Neural crest cell (in vitro differentiated cells): ENCODE measurements around the gene TAP2. TPM values are rescaled to one million over a fixed set of nuclear protein-coding genes. Genes with fewer than 3 reads are reported as not detected.

Source experiments
- DNase-seq: peaks from one replicate; pipeline ENCODE4 v3.0.0; 2021; ENCODE audit warnings: low read depth, mixed read lengths, low spot score
- H3K27ac Mint-ChIP-seq: one replicate; pipeline ENCODE4 v1.8.0; 2021; ENCODE audit warnings: mild to moderate bottlenecking, mixed read lengths; ENCODE audit not compliant: unreplicated experiment
- H3K27me3 Mint-ChIP-seq: 2 replicates; pipeline ENCODE4 v1.8.0; 2021; ENCODE audit warnings: low read depth, mild to moderate bottlenecking, mixed read lengths
- H3K36me3 Mint-ChIP-seq: 2 replicates; pipeline ENCODE4 v1.8.0; 2021; ENCODE audit warnings: low read depth, mild to moderate bottlenecking, mixed read lengths
- H3K4me1 Mint-ChIP-seq: 2 replicates; pipeline ENCODE4 v1.8.0; 2021; ENCODE audit warnings: mixed read lengths
- H3K4me3 Mint-ChIP-seq: one replicate; pipeline ENCODE4 v1.8.0; 2021; ENCODE audit warnings: mild to moderate bottlenecking, mixed read lengths
- H3K9me3 Mint-ChIP-seq: 2 replicates; pipeline ENCODE4 v1.8.0; 2021; ENCODE audit warnings: mixed read lengths
- total RNA-seq: library from RNA; stranded (reverse); gene quantifications from 2 replicates; pipeline ENCODE4 v1.2.1, GENCODE V29; 2021
- TF ChIP-seq, protein P1 (sequence below): fragments of 200-600 bp; sonication (generic); conservative IDR thresholded peaks from 2 replicates; pipeline ENCODE4 v1.5.0; 2021; ENCODE audit warnings: antibody characterized with exemption, mild to moderate bottlenecking

TAP2 gene
- total RNA-seq, 1 donor from 2014 or later: 18.0 TPM

DNA sequence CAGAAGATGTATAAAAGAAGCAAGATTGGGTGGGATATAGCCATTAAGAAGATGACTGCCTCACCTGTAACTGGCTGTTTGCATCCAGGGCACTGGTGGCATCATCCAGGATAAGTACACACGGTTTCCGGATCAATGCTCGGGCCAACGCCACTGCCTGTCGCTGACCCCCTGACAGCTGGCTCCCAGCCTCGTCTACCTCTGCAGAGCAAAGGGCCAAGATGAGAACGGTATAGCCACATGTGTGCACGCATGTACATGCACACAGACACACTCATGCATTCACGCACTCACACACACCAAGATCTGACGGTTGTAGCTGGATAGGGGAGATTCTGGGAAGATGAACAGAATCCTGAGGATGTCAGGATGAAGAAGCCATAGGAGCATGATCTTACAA is 8.5 kb upstream of the TAP2 start:
- Mint-ChIP-seq H3K4me3 (no peak overlapping the region), H3K9me3 (no peaks in the 10 kb centered on the region), H3K27me3 (peaks cover 97% of the 10 kb centered on the region), H3K27ac (no peak overlapping the region), H3K4me1 (peaks cover 13% of the 10 kb centered on the region), H3K36me3 (peaks cover 4% of the 10 kb centered on the region)
- TF ChIP-seq, protein P1, sequence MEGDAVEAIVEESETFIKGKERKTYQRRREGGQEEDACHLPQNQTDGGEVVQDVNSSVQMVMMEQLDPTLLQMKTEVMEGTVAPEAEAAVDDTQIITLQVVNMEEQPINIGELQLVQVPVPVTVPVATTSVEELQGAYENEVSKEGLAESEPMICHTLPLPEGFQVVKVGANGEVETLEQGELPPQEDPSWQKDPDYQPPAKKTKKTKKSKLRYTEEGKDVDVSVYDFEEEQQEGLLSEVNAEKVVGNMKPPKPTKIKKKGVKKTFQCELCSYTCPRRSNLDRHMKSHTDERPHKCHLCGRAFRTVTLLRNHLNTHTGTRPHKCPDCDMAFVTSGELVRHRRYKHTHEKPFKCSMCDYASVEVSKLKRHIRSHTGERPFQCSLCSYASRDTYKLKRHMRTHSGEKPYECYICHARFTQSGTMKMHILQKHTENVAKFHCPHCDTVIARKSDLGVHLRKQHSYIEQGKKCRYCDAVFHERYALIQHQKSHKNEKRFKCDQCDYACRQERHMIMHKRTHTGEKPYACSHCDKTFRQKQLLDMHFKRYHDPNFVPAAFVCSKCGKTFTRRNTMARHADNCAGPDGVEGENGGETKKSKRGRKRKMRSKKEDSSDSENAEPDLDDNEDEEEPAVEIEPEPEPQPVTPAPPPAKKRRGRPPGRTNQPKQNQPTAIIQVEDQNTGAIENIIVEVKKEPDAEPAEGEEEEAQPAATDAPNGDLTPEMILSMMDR: no peak
- DNase-seq: no peak

DNA sequence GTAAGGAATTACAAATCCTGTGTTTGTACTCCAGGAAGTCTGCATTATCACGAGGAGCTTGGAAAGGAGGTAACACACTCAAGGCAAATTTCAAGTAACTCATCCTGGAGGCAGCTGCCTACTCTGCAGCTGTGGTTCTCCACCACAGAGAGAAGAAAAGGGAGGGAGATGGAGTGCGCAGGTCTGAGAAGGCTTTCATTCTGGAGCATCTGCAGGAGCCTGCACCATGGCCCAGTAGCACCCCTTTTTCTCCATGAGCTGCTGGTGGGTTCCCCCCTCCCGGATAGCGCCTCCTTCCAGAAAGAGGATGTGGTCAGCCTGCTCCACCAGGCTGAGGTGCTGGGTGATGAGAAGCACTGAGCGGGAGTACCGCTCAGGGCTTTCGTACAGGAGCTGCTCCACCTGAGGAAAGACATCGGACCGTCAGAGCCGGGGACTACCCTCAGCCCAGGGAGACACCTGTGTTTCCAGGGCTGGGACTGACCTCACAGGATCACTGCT is 6.9 kb upstream of the TAP2 start:
- H3K9me3 Mint-ChIP-seq: no peaks in the 10 kb centered on the region
- no peak overlapping the region for H3K4me3 Mint-ChIP-seq
- peaks cover 91% of the 10 kb centered on the region for H3K27me3 Mint-ChIP-seq

DNA sequence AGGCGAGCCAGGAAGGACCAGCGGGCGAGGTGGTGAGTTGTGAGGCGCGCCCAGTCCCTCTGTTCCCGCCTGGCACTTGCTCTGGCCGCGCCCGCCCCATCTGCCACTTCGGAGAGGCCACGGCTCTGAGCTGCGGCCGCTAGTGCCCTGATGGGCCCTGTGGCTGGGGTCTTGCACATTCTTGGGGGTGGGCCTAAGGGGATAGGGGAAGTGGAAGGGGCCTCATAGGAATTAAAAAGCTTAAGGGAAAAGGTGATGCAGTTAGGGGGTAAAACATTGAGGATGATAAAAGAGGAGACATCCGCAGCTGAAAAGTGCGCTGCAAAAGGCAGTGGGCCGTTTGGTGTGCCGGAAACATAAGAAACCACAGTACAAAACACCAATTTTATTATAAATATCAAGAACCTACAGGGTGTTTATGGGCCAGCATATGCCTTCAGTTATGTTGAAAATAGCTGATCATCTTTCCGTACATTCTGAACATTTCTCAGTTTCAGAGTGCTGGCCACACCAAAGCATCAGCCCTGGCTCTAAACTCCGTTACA is 6.4 kb upstream of the TAP2 start:
- peak overlapping the region; percentile 86 for H3K4me3 Mint-ChIP-seq
- H3K9me3 Mint-ChIP-seq: no peaks in the 10 kb centered on the region
- H3K36me3 Mint-ChIP-seq: peaks cover 4% of the 10 kb centered on the region
- H3K4me1 Mint-ChIP-seq: peaks cover 13% of the 10 kb centered on the region
- no peak overlapping the region for H3K27ac Mint-ChIP-seq
- DNase-seq: no peak
- TF ChIP-seq, protein P1: no peak
- peaks cover 90% of the 10 kb centered on the region for H3K27me3 Mint-ChIP-seq

More for the DNA sequence above, 6.9 kb upstream of the TAP2 start:
- Mint-ChIP-seq H3K27ac (no peak overlapping the region), H3K36me3 (peaks cover 4% of the 10 kb centered on the region), H3K4me1 (peaks cover 13% of the 10 kb centered on the region)
- no peak for DNase-seq
- TF ChIP-seq, protein P1: no peak

DNA sequence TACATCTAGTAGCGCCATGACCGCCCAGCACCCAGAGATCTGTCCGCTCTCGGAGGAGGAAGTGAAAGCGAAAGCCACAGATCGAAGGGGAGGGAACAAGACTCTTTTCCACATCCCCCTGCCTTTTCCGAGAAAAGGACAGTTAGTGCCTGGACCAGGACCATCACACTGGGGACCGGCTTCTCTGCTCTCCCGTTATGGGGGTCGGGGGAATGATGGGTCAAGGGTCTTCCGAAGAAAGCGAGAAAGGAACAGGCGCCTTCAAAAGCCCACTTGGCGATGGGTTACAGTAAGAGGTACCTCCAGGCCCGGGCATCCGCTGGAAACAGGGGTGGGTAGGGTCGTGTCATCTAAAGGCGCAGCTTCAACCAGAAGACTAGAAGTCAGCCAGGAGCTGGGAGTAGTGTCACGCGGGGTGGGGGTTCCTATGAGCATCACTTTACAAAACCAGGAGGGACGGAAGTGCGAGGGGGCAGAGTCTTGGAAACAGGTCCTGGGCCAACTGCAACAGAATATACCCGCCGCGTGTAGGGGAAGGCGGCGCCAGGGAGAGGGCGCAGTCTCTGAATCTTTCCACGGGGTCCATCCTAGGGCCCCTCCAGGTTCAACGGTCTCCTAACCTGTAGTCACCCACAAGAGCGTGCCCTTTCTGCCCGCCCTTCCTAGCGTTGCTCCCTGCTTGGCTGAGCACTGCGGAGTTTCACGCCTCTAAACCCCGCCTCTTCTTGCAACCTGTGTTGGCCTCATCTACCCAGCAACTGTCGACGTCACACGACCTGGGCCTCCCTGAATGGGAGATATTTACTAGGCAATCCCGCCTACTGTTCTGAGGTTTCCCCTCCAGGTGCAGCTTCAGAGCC is 5.7 kb upstream of the TAP2 start, which contains the start of gene PSMB8:
TSS of gene PSMB8 (minus strand) at position 69 of the 860 bp plus-strand sequence. CDS start at position 18, 51 bp downstream.
- H3K4me1 Mint-ChIP-seq: peaks cover 13% of the 10 kb centered on the region
- TF ChIP-seq, protein P1: peak; percentile 48
- DNase-seq: peak; percentile 81
- H3K27ac Mint-ChIP-seq: no peak within 1 kb of the TSS
- H3K27me3 Mint-ChIP-seq: peaks cover 85% of the 10 kb centered on the region
- no peaks in the 10 kb centered on the region for H3K9me3 Mint-ChIP-seq
- H3K36me3 Mint-ChIP-seq: peaks cover 4% of the 10 kb centered on the region
- H3K4me3 Mint-ChIP-seq: peak within 1 kb of the TSS; percentile 86

DNA sequence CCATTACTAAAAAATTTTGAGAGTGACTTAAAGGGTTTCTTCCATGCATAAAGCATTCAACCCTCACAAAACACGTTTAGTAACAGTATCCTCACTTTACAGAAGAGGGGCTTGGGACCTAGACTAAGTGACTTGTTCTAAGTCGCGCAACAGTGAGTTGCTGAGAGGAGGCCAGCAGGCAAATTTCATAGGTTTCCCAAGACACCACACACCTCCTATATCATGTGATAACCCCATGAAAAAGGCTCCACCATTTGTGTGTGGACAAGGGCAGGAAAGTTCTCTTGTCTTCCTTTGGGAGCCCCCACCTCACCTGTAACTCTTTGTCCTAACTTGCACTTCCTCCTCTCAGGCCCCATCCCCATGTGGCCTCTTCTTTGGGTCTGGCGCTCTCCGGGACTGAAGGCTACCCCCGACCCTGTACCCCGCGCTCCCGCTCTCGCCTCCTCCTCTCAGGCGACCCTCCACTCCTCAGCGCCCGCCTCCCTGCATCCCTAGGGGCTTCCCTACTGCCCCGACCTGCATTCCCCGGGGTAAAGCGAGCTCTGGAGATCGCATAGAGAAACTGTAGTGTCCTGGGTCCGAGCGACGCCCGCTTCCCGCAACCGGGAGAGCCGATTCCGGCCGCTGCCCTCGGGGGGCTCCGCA is 4.9 kb upstream of the TAP2 start:
- H3K27me3 Mint-ChIP-seq: peaks cover 77% of the 10 kb centered on the region
- TF ChIP-seq, protein P1: no peak
- H3K36me3 Mint-ChIP-seq: peaks cover 4% of the 10 kb centered on the region
- H3K4me1 Mint-ChIP-seq: peaks cover 13% of the 10 kb centered on the region
- H3K9me3 Mint-ChIP-seq: no peaks in the 10 kb centered on the region
- H3K4me3 Mint-ChIP-seq: peak overlapping the region; percentile 86
- H3K27ac Mint-ChIP-seq: no peak overlapping the region
- DNase-seq: no peak
